Stomach (tissue), 9 donors: ENCODE results near the gene TMEM209. TPM values are rescaled to one million over a fixed set of nuclear protein-coding genes. Genes with fewer than 3 reads are reported as not detected.

ENCODE experiments used
- DNase-seq, 2 donors: peaks; one replicate each; pipeline versions ENCODE4 v3.0.0 to v3.0.0-alpha.2; 2013 to 2019
- H3K27ac ChIP-seq, 5 donors: fragments of 200-600 bp in 4 of 5; sonication (generic) in 4 of 5; one replicate each; pipeline ENCODE4 v1.5.1; 2013 to 2019; ENCODE audit warnings: mild to moderate bottlenecking in 1 of 5, moderate library complexity in 1 of 5
- H3K27me3 ChIP-seq, 3 donors: fragments of 200-600 bp; sonication (generic); one replicate each; pipeline ENCODE4 v1.5.1; 2017 to 2019; ENCODE audit warnings: mixed run types in 1 of 3
- H3K36me3 ChIP-seq, 4 donors: fragments of 200-600 bp; sonication (generic); 1 replicate in 3 of 4; 2 replicates in 1 of 4; pipeline ENCODE4 v1.5.1; 2016 to 2019
- H3K4me1 ChIP-seq, 4 donors: fragments of 200-600 bp; sonication (generic); one replicate each; pipeline ENCODE4 v1.5.1; 2016 to 2019
- H3K4me3 ChIP-seq, 4 donors: fragments of 200-600 bp; sonication (generic) in 3 of 4; one replicate each; pipeline ENCODE4 v1.5.1; 2016 to 2019; ENCODE audit warnings: mild to moderate bottlenecking in 1 of 4
- H3K9me3 ChIP-seq, 4 donors: fragments of 200-600 bp; sonication (generic); one replicate each; pipeline ENCODE4 v1.5.1; 2016 to 2019
- CTCF ChIP-seq, 7 experiments: fragments of 450-650 bp in 4 of 7; fragments of 200-600 bp in 3 of 7; sonication (generic) in 3 of 7; IDR thresholded peaks; one replicate each; pipeline ENCODE4 v1.5.1; 2016 to 2019; ENCODE audit warnings: antibody characterized with exemption in 7 of 7, control low read depth in 2 of 7, mild to moderate bottlenecking in 1 of 7
- EP300 ChIP-seq: sonication (generic); formaldehyde crosslinking; IDR thresholded peaks from one replicate; pipeline ENCODE4 v1.6.1; 2017; ENCODE audit warnings: antibody characterized with exemption
- POLR2A ChIP-seq, 4 donors: fragments of 450-650 bp; IDR thresholded peaks; one replicate each; pipeline ENCODE4 v1.6.1; 2016; ENCODE audit warnings: antibody characterized with exemption in 4 of 4, control low read depth in 2 of 4, mild to moderate bottlenecking in 1 of 4, moderate library complexity in 1 of 4
- POLR2AphosphoS5 ChIP-seq, 3 donors: sonication (generic); formaldehyde crosslinking; IDR thresholded peaks; one replicate each; pipeline ENCODE4 v1.6.1; 2016; ENCODE audit warnings: antibody characterized with exemption in 3 of 3
- WGBS, 5 donors: extraction: QIAGEN DNeasy Blood & Tissue Kit in 3 of 5; methylation state at CpG; one replicate each; pipeline versions ENCODE4 v1.1.5 to v1.1.7; 2013 to 2018; 5-methylcytosine and 5-hydroxymethylcytosine counted together
- intact Hi-C: fragments of 100-400 bp; cut with DNase I; formaldehyde crosslinking; loops from one replicate; pipeline ENCODE4 v1.15.1; 2023; ENCODE audit warnings: low total_unique reads
- polyA plus RNA-seq, 3 donors: library from polyadenylated mRNA; stranded (reverse); fragments of 200-250 nt; gene quantifications; one replicate each; pipeline ENCODE4 v1.2.3, GENCODE V29; 2013
- total RNA-seq, 5 donors: library from RNA; depleted of rRNA; stranded (reverse); fragments of >200 nt; gene quantifications; one replicate each; pipeline versions ENCODE4 v1.1.0 to v1.2.3, GENCODE V29; 2014 to 2016
- donor health status: healthy with polysubstance abuse.
- donor health status: Bipolar disorder and iron deficiency.
- donor health status: healthy.

Gene TMEM209
- total and polyA plus RNA-seq, 8 donors = 3.2 to 24.6 (median 8.9) TPM

GRCh38 chr7:130118801-130119200 is 86.4 kb downstream of the TMEM209 start:
- intact Hi-C loops = no loop called here
- Histone ChIP-seq H3K9me3 (no peaks in the 10 kb centered on the region), H3K36me3 (peaks cover 24 to 55% (median 44%) of the 10 kb centered on the region in 4 donors), H3K4me3 (no peak overlapping the region), H3K4me1 (peaks cover 0 to 9% (median 6%) of the 10 kb centered on the region in 4 donors), H3K27me3 (no peaks in the 10 kb centered on the region), H3K27ac (no peak overlapping the region)
- 91 to 100% (median 99%) methylated on average over 4 of the region's 4 CpGs for WGBS, 5 donors
- no peak for TF ChIP-seq POLR2A (IDR thresholded peaks at IDR 0.05)
- TF ChIP-seq CTCF (IDR thresholded peaks at IDR 0.05) = no peak
- TF ChIP-seq POLR2AphosphoS5 (IDR thresholded peaks at IDR 0.05) = no peak
- TF ChIP-seq EP300 = no peak
- DNase-seq = no peak

GRCh38 chr7:130118294-130118693 is 86.9 kb downstream of the TMEM209 start:
- intact Hi-C loops = no loop called here

GRCh38 chr7:130114776-130115175 is 90.4 kb downstream of the TMEM209 start:
- WGBS, 5 donors = 84 to 97% (median 90%) methylated on average over 2 of the region's 2 CpGs
- H3K4me3 ChIP-seq = no peak overlapping the region
- H3K9me3 ChIP-seq = no peaks in the 10 kb centered on the region
- no peaks in the 10 kb centered on the region for H3K27me3 ChIP-seq
- DNase-seq = no peak
- peaks cover 0 to 18% (median 13%) of the 10 kb centered on the region in 4 donors for H3K4me1 ChIP-seq
- intact Hi-C loops = no loop called here
- TF ChIP-seq POLR2A (IDR thresholded peaks at IDR 0.05) (no peak), CTCF (IDR thresholded peaks at IDR 0.05) (no peak), POLR2AphosphoS5 (IDR thresholded peaks at IDR 0.05) (no peak), EP300 (no peak)
- H3K27ac ChIP-seq = no peak overlapping the region
- H3K36me3 ChIP-seq = peaks cover 0 to 15% (median 5%) of the 10 kb centered on the region in 4 donors

More at GRCh38 chr7:130118294-130118693, 86.9 kb downstream of the TMEM209 start:
- Histone ChIP-seq H3K27ac (no peak overlapping the region), H3K4me1 (peaks cover 0 to 14% (median 10%) of the 10 kb centered on the region in 4 donors), H3K4me3 (no peak overlapping the region), H3K27me3 (no peaks in the 10 kb centered on the region), H3K36me3 (peaks cover 20 to 50% (median 39%) of the 10 kb centered on the region in 4 donors), H3K9me3 (no peaks in the 10 kb centered on the region)
- TF ChIP-seq EP300 = no peak
- no peak for TF ChIP-seq CTCF (IDR thresholded peaks at IDR 0.05)
- no peak for TF ChIP-seq POLR2A (IDR thresholded peaks at IDR 0.05)
- TF ChIP-seq POLR2AphosphoS5 (IDR thresholded peaks at IDR 0.05) = no peak
- DNase-seq = no peak
- 75 to 86% (median 79%) methylated on average over 5 of the region's 5 CpGs for WGBS, 5 donors

Other genes with a start within 250 kb of the TMEM209 start
- 10 to 100 TPM in 1 of 5 donors, 1 to 10 TPM in 3, under 1 TPM in 1; 0.29 to 14.1 (median 5.8) TPM for gene ZC3HC1, start 154.0 kb downstream of the TMEM209 start, total RNA-seq
- 10 to 100 TPM in 2 of 3 donors, 1 to 10 TPM in 1; 8.6 to 11.9 (median 10.5) TPM for gene ZC3HC1, start 154.0 kb downstream of the TMEM209 start, polyA plus RNA-seq
- 10 to 100 TPM; 16.4 to 49.0 (median 29.5) TPM for gene KLHDC10, start 134.9 kb downstream of the TMEM209 start, total RNA-seq
- gene KLHDC10, start 134.9 kb downstream of the TMEM209 start, polyA plus RNA-seq = 1 to 10 TPM; 5.8 to 9.0 (median 7.9) TPM
- gene SSMEM1, start 2.5 kb upstream of the TMEM209 start, total RNA-seq = not detected
- not detected for gene SSMEM1, start 2.5 kb upstream of the TMEM209 start, polyA plus RNA-seq
- gene CPA2, start 61.5 kb upstream of the TMEM209 start, total RNA-seq = 10 to 100 TPM in 3 of 5 donors, 1 to 10 TPM in 1, not detected in 1; 4.1 to 65.8 (median 40.9) TPM
- 10 to 100 TPM; 54.9 to 62.8 (median 58.3) TPM for gene CPA2, start 61.5 kb upstream of the TMEM209 start, polyA plus RNA-seq
- gene CPA4, start 87.8 kb upstream of the TMEM209 start, total RNA-seq = not detected
- gene CPA4, start 87.8 kb upstream of the TMEM209 start, polyA plus RNA-seq = under 1 TPM in 2 of 3 donors, not detected in 1; 0.12 to 0.90 TPM
- not detected for gene CPA5, start 139.4 kb upstream of the TMEM209 start, total RNA-seq
- under 1 TPM in 1 of 3 donors, not detected in 2; 0.48 TPM for gene CPA5, start 139.4 kb upstream of the TMEM209 start, polyA plus RNA-seq
- not detected for gene CPA1, start 175.1 kb upstream of the TMEM209 start, total RNA-seq
- 10 to 100 TPM in 1 of 3 donors, 1 to 10 TPM in 2; 1.7 to 17.3 (median 5.5) TPM for gene CPA1, start 175.1 kb upstream of the TMEM209 start, polyA plus RNA-seq
- gene CEP41, start 235.6 kb upstream of the TMEM209 start, total RNA-seq = 1 to 10 TPM in 3 of 5 donors, under 1 TPM in 2; 0.58 to 6.2 (median 2.6) TPM
- gene CEP41, start 235.6 kb upstream of the TMEM209 start, polyA plus RNA-seq = 1 to 10 TPM; 2.2 to 5.2 (median 4.5) TPM